SU-DHL-6 (cell line): Measurements from ENCODE around the gene EIF4E.

Source experiments
- H2AFZ ChIP-seq: fragments of 200-600 bp; sonication (generic); 2 replicates; pipeline ENCODE4 v1.6.1; 2014; ENCODE audit warnings: low read depth, mild to moderate bottlenecking, moderate library complexity, mixed read lengths, antibody characterized with exemption, low read length; ENCODE audit not compliant: severe bottlenecking
- H3F3A ChIP-seq: fragments of 200-600 bp; shearing (Covaris generic); 2 replicates; pipeline ENCODE4 v1.6.0; 2016; ENCODE audit warnings: antibody characterized with exemption, mild to moderate bottlenecking; ENCODE audit not compliant: insufficient read depth
- H3K27ac ChIP-seq: fragments of 200-600 bp; sonication (generic); 2 replicates; pipeline ENCODE4 v1.5.1; 2016; ENCODE audit warnings: low read depth, mild to moderate bottlenecking, low read length, moderate library complexity, mixed read lengths
- H3K27me3 ChIP-seq: fragments of 200-600 bp; sonication (generic), shearing (Covaris generic); 2 replicates; pipeline ENCODE4 v1.6.0; 2014; ENCODE audit warnings: mild to moderate bottlenecking, low read length
- H3K36me3 ChIP-seq: fragments of 200-600 bp; sonication (generic); 2 replicates; pipeline ENCODE4 v1.6.1; 2014; ENCODE audit warnings: mild to moderate bottlenecking, low read length, mixed read lengths
- H3K4me2 ChIP-seq: fragments of 300-600, 200-600 bp; shearing (Covaris generic), sonication (generic); 2 replicates; pipeline ENCODE4 v1.6.0; 2014; ENCODE audit warnings: low read length, low read depth, mild to moderate bottlenecking; ENCODE audit not compliant: poor library complexity, severe bottlenecking
- H3K4me3 ChIP-seq: fragments of 200-600 bp; sonication (generic); 2 replicates; pipeline ENCODE4 v1.5.1; 2014; ENCODE audit warnings: antibody characterized with exemption, low read length, mild to moderate bottlenecking, mixed read lengths; ENCODE audit not compliant: insufficient read depth, poor library complexity, severe bottlenecking
- H3K79me2 ChIP-seq: fragments of 200-600 bp; sonication (generic); 2 replicates; pipeline ENCODE4 v1.6.1; 2014; ENCODE audit warnings: mild to moderate bottlenecking, low read length, moderate library complexity; ENCODE audit not compliant: insufficient read depth
- H3K9ac ChIP-seq: fragments of 200-600 bp; sonication (generic); 2 replicates; pipeline ENCODE4 v1.7.0; 2014; ENCODE audit warnings: mild to moderate bottlenecking, low read length
- H3K9me2 ChIP-seq: fragments of 200-600 bp; sonication (generic); replicated peaks from 2 replicates; pipeline ENCODE4 v1.6.1; 2014; ENCODE audit warnings: low read length; ENCODE audit not compliant: insufficient read depth
- H3K9me3 ChIP-seq: fragments of 200-600 bp; sonication (generic); 2 replicates; pipeline ENCODE4 v1.6.1; 2014; ENCODE audit warnings: low read length, mixed read lengths; ENCODE audit not compliant: insufficient read depth
- H4K20me1 ChIP-seq: fragments of 200-600 bp; sonication (generic); 2 replicates; pipeline ENCODE4 v1.6.1; 2014; ENCODE audit warnings: low read depth, mild to moderate bottlenecking, antibody characterized with exemption, low read length, moderate library complexity, mixed read lengths
- EZH2phosphoT487 ChIP-seq: fragments of 200-600 bp; sonication (generic), shearing (Covaris generic); conservative IDR thresholded peaks from 2 replicates; pipeline ENCODE4 v1.6.1; 2018; ENCODE audit warnings: mild to moderate bottlenecking, antibody characterized with exemption, low read length, moderate library complexity, mixed read lengths
- TF ChIP-seq, protein P1 (sequence below): fragments of 200-600 bp; sonication (generic); IDR thresholded peaks from one replicate; pipeline ENCODE4 v1.5.1; 2017; ENCODE audit warnings: antibody characterized with exemption, mild to moderate bottlenecking, low read length, moderate library complexity; ENCODE audit not compliant: insufficient read depth, poor library complexity, severe bottlenecking

Gene EIF4E

DNA sequence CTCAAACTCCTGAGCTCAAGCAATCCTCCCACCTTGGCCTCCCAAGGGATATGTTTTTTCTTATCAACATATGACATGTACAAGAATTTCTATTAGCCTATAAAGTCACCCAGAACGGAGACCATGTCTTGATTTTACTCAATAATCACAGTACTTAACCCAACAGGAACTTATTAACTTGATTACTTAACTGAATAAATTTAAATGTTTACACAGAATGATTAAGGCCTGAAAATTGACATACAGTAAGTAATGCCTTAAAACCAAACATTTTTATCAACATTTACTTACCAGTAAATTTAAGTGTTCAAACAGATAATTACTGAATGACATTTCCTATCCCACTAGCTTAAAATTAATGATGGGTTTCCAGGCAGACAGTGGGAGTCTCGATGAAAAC, 25.4 kb downstream of the EIF4E start:
- no peak overlapping the region for H3K4me3 ChIP-seq
- no peaks in the 10 kb centered on the region for H3F3A ChIP-seq
- peaks cover 18% of the 10 kb centered on the region; the same call in 1 of the 2 replicates for H4K20me1 ChIP-seq

DNA sequence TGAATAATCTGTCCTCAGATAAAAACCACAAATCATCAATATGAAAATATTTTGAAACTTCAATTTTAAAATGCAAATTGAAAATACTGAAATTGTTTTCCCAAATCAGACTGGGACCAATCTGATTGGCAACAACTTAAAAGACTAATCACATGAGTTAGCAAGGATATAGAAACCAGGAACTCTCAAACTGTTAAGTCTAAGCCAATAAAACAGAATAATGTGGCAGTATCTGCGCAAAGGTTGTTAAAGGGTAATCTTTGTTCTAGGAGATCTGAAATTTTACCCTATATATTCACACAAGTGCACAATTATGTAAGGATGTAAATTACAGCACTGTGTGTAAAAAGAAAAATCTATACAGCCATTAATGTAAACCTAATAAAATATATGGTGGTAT, 29.7 kb downstream of the EIF4E start:
- Histone ChIP-seq H3K4me2 (no peak overlapping the region), H2AFZ (no peak overlapping the region), H3F3A (no peaks in the 10 kb centered on the region), H4K20me1 (no peaks in the 10 kb centered on the region), H3K4me3 (no peak overlapping the region), H3K9me3 (no peaks in the 10 kb centered on the region), H3K27me3 (no peaks in the 10 kb centered on the region), H3K27ac (no peak overlapping the region), H3K9ac (no peak overlapping the region), H3K36me3 (peaks cover 11% of the 10 kb centered on the region; the same call in 1 of the 2 replicates), H3K9me2 (no peaks in the 10 kb centered on the region), H3K79me2 (peaks cover 78% of the 10 kb centered on the region)
- TF ChIP-seq, protein P1, sequence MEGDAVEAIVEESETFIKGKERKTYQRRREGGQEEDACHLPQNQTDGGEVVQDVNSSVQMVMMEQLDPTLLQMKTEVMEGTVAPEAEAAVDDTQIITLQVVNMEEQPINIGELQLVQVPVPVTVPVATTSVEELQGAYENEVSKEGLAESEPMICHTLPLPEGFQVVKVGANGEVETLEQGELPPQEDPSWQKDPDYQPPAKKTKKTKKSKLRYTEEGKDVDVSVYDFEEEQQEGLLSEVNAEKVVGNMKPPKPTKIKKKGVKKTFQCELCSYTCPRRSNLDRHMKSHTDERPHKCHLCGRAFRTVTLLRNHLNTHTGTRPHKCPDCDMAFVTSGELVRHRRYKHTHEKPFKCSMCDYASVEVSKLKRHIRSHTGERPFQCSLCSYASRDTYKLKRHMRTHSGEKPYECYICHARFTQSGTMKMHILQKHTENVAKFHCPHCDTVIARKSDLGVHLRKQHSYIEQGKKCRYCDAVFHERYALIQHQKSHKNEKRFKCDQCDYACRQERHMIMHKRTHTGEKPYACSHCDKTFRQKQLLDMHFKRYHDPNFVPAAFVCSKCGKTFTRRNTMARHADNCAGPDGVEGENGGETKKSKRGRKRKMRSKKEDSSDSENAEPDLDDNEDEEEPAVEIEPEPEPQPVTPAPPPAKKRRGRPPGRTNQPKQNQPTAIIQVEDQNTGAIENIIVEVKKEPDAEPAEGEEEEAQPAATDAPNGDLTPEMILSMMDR, result no peak
- no peak for TF ChIP-seq EZH2phosphoT487

More for the DNA sequence above, 25.4 kb downstream of the EIF4E start:
- Histone ChIP-seq H3K27ac (no peak overlapping the region), H3K9me3 (no peaks in the 10 kb centered on the region), H3K4me2 (no peak overlapping the region), H3K9me2 (no peaks in the 10 kb centered on the region), H3K79me2 (peaks cover 91% of the 10 kb centered on the region), H3K9ac (no peak overlapping the region), H3K27me3 (no peaks in the 10 kb centered on the region), H2AFZ (no peak overlapping the region), H3K36me3 (peaks cover 11% of the 10 kb centered on the region; the same call in 1 of the 2 replicates)
- TF ChIP-seq EZH2phosphoT487, result no peak
- TF ChIP-seq, protein P1, result no peak

DNA sequence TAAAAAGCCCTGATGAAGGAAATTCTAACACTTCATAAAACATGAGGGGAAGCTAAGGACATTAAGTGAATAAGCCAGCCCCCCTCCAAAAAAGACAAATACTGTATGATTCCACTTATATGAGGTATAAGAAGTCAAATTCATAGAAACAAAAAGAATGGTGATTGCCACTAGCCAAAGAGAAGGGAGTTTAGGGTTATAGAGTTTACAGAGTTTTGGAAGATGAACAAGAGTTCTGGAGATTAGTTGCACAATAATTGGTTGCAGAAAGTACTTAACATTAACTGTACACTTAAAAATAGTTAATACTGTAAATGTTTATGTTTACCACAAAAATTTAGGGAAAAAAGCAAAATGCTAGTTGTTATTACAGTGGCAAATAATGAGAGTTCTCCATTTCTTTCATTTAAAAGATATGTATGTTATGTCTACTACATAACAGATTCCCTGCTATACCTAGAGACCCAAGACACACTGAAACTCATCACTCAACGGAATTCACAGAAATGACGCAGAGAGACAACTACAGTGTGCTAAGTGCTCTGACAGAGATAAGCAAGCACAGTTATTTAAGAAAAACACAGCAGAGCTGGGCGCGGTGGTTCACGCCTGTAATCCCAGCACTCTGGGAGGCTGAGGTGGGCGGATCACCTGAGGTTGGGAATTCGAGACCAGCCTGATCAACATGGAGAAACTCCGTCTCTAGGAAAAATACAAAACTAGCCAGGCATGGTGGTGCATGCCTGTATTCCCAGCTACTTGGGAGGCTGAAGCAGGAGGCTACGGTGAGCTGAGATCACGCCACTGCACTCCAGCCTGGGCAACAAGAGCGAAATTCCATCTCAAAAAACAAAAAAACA, 37.2 kb downstream of the EIF4E start:
- H3K9ac ChIP-seq, result no peak overlapping the region
- H2AFZ ChIP-seq, result no peak overlapping the region
- no peak overlapping the region for H3K4me3 ChIP-seq
- H3K9me3 ChIP-seq, result no peaks in the 10 kb centered on the region
- no peak overlapping the region for H3K4me2 ChIP-seq
- no peaks in the 10 kb centered on the region for H3F3A ChIP-seq
- H3K79me2 ChIP-seq, result peaks cover 26% of the 10 kb centered on the region
- no peak overlapping the region for H3K27ac ChIP-seq
- H4K20me1 ChIP-seq, result no peaks in the 10 kb centered on the region; the same call in 1 of the 2 replicates
- H3K27me3 ChIP-seq, result no peaks in the 10 kb centered on the region
- no peaks in the 10 kb centered on the region for H3K9me2 ChIP-seq
- peaks cover 10% of the 10 kb centered on the region; the same call in 1 of the 2 replicates for H3K36me3 ChIP-seq
- TF ChIP-seq, protein P1, result no peak
- TF ChIP-seq EZH2phosphoT487, result no peak
